ENCODE data around the gene RSRC2. TPM values are rescaled to one million over a fixed set of nuclear protein-coding genes. Genes with fewer than 3 reads are reported as not detected.

RSRC2 gene
- total RNA-seq, 1 experiment from 2014 or later: 49.3 TPM

Other genes starting within 250 kb of the RSRC2 start
- gene CLIP1, start 104.3 kb downstream of the RSRC2 start, total RNA-seq (2014; rRNA removed; shearing (Covaris generic)): 16.9 and 23.1 TPM in 2 replicates
- 13.8 and 16.6 TPM in 2 replicates for gene ZCCHC8, start 26.0 kb downstream of the RSRC2 start, total RNA-seq (2014; rRNA removed; shearing (Covaris generic))
- gene KNTC1, start 313 bp upstream of the RSRC2 start, total RNA-seq (2014; rRNA removed; shearing (Covaris generic)): 45.2 and 57.9 TPM in 2 replicates
- gene HCAR2, start 176.4 kb upstream of the RSRC2 start, total RNA-seq (2014; rRNA removed; shearing (Covaris generic)): not detected in 2 replicates
- not detected in 2 replicates for gene HCAR3, start 189.9 kb upstream of the RSRC2 start, total RNA-seq (2014; rRNA removed; shearing (Covaris generic))
- gene HCAR1, start 203.9 kb upstream of the RSRC2 start, total RNA-seq (2014; rRNA removed; shearing (Covaris generic)): 1.2 and 1.3 TPM in 2 replicates
- gene DENR, start 225.9 kb upstream of the RSRC2 start, total RNA-seq (2014; rRNA removed; shearing (Covaris generic)): 36.0 and 41.9 TPM in 2 replicates
- gene CCDC62, start 247.6 kb upstream of the RSRC2 start, total RNA-seq (2014; rRNA removed; shearing (Covaris generic)): 0.10 and 0.12 TPM in 2 replicates